Fibroblast of skin of left quadriceps (primary cell): Measurements from ENCODE around the gene IGLON5.

ENCODE experiments used
- DNase-seq, 2 experiments: peaks; one replicate each; pipeline ENCODE4 v3.0.0-alpha.2; 2013; ENCODE audit warnings: low read depth in 2 of 2

Gene IGLON5

DNA sequence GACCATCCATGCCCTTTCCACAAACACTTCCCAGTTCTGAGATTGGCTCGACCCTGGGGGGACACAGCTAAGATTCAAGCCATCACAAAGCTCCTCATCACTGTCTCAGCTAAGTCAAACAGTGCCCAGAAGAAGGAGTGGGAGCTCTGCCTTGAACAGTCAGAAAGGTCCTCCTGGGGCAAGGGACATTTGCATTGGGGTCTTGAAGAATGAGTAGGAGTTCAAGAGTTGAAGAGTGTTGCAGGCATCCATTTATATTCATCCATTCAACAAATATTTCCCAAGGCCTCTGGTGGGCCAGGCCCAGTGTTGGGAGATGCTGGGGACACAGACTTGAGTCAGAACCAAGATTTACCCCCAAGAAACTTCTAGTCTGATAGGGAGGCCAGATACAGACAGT is 6.5 kb downstream of the IGLON5 start:
- DNase-seq, result no peak

DNA sequence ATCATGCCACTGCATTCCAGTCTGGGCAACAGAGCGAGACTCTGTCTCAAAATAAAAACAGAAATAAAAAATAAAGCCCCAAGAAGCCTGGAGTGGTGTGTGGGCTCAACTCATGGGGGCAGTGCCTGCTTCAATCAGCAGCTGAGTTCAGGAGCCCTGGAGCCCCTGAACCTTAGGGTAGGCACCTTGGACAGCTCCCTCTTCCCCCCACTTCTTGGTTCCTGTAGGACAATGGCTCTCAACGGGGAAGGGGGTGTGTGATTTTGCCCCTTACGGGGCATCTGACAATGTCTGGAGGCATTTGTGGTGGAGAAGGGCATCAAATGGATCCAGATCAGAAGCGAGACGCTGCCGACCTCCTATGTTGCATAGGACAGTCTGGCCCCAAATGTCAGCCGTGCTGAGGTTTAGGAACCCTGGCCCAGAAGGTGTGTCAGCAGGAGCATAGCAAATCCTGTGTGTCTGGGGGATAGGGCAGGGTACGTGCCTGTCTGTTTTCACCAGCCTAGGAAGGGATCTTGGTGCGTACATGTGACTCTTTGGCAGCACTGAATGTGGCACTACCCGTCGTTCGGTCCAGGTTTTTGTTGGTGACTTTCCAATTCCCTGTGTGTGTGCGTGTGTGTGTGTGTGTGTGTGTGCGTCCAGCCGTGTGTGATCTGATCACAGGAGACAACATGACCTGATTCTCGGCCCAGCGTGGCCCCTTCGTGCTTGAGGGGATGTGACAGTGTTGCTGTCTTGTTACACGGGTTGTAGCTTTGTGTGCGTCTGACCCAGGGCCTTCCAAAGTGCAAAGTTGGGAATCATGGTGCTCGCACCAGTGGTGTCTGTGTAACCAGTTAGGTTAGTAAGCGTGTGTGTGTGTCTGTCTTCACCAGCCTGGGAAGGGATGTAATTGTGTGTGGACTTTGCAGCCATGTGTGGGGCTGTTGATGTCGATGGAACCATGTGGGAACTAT is 7.5 kb downstream of the IGLON5 start:
- no peak for DNase-seq

DNA sequence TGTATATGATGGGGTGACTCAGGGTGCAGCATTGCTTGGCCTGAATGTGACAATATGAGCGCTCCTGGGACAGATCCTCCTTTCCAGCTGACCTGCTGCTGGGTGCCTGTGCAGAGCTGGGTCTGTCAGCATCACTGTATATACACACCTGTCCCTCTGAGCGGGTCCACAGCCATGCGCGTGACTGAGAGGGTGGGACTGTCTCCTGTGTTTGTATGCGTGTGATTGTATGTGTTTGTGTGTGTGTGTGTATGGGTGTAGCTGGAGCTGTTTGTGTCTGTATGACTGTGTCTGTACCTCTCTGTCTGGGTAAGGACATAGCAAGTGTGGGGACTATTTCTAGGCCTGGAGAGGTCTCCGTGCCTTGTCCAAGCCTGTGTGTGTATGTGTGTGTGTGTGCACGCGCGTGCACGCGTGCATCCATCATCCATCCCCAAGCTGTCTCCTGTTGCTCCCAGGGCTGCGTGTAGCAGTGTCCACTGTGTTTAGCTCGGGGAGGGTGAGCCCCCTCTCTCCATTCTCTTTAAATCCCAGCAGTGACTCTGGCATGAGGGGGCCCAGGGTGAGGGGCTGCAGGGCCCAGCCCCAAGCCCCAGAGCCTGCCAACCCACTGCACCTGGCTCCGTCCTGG is 8.3 kb downstream of the IGLON5 start:
- DNase-seq, result no peak

DNA sequence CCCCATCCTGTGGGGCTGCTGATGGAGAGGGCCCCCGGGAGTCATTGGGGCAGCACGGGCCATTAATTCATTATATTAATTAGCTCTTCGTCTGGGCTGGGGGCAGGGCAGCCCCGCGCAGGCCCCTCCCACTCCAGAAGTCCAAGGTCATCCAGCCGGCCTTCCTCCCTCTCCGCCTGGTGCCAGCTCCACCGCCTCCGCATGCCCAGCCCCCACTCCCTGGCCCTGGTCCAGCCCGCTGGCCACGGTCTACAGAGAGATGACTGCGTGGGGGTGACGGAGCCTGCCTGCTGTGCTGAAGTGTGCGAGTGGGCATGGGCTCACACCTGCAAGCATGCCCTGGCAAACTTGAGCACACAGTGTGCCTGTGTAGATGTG is 8.8 kb downstream of the IGLON5 start:
- DNase-seq, result no peak

DNA sequence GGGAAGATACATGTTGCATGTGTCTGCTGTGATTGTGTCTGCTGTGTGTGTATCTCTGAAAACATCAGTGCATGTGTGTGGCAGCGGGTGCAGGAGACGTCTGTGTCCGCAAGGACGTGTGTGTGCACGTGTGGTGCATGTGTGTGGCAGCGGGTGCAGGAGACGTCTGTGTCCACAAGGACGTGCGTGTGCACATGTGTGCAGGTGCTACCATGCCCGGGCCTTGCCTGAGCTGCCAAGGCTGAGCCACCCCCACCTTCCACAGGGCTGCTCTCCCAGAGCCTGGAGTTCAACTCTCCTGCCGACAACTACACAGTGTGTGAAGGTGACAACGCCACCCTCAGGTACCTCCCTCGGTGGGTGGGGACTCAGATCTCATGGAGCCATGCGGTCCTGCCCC is 10.4 kb downstream of the IGLON5 start:
- no peak for DNase-seq

DNA sequence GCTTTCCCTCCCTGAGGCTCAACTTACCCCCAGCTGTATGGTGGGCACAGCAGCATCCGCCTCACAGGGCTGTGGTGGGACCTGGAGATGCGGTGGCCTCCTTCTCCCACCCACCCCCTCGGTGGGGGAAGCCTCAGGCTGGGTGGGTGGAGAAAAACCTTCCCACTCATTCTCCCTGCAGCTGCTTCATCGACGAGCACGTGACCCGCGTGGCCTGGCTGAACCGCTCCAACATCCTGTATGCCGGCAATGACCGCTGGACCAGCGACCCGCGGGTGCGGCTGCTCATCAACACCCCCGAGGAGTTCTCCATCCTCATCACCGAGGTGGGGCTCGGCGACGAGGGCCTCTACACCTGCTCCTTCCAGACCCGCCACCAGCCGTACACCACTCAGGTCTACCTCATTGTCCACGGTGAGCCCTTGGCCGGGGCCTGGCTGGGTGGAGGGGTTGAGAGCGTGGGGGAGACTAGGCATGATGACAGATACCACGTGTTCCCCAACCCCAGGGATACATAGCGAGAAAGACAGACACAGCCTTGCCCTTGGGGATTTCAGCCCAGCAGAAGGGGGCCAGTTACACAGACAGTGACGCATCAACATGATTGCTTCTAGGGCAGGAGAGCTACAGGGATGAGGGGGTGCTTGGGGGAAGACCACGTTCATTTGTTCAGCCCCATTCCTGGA is 12.2 kb downstream of the IGLON5 start:
- no peak for DNase-seq

DNA sequence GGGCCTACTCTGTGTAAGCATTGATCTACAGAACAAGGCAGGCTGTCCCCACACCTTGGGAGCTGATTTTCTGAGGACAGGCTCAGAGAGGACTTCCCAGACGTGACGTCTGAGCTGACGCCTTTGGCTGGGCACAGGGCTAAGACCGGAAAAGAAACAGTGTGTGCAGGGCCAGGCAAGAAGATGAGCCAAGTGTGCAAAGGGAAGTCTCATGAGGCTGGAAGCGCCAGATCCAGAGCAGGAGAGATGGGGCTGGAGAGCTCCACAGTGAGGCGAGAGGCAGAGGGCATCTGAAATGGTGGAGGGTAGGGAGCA is 12.7 kb downstream of the IGLON5 start:
- DNase-seq, result no peak

DNA sequence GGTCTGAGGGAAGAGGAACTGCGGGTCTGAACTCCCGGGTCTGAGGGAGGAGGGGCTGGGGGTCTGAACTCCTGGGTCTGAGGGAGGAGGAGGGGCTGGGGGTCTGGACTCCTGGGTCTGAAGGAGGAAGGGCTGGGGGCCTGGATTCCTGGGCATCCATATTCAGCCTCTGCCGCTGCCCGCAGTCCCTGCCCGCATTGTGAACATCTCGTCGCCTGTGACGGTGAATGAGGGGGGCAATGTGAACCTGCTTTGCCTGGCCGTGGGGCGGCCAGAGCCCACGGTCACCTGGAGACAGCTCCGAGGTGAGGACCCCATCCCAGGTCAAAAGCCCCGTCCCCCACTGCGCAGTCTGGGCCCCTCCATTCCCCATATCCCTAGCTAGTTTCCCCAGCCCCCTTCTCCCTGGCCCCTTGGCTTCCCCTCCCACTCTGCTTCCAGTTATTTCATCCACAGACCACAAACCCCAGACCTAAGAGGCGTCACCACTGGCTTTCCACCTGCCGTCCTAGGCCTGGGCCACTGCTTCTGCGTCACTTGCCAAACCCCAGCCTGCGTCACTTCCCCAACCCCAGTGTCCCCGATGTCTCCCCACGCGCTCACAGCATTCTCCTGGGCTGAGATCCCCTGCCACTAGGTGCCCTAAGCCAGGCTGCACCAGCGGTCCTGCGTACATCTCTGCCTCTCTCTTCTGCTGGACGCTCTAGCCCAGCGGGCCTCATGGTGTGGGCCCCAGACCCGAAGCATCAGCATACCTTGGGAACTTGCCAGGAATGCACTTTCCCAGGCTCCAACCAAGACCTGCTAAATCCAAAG is 13.9 kb downstream of the IGLON5 start:
- DNase-seq, result no peak

DNA sequence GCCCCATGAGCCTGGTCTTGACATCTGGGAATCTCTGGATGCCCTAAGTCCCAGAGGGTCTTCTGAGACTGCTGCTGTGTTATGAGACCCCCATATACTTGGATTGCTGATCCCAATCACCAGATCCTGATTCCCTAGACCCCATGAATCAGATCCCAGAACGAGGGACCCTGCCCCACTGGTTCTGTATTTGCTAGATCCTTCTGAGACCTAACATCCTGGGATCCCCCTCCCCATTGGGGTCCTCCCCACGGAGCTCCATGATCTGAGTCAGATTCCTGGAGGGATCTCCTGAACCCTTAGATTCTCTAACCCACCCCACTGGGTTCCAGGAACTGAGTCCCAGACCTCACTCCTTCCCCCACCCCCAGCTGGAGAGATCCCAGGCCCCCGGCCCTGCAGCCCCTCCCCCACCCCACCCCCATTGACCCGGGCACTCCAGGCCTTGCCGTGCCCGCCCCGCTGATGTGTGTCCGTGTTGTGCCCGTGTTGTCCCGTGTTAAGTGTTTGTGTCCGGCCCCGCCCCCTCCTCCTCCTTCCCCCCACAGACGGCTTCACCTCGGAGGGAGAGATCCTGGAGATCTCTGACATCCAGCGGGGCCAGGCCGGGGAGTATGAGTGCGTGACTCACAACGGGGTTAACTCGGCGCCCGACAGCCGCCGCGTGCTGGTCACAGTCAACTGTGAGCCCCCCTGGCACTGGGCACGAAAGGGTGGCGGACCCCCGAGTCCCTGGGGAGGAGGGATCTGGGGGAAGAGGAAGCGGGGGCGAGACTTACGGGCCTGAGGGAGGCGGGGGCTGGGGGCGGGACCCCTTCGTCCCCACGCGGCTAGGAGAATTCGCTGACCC is 15.0 kb downstream of the IGLON5 start:
- DNase-seq, result no peak

DNA sequence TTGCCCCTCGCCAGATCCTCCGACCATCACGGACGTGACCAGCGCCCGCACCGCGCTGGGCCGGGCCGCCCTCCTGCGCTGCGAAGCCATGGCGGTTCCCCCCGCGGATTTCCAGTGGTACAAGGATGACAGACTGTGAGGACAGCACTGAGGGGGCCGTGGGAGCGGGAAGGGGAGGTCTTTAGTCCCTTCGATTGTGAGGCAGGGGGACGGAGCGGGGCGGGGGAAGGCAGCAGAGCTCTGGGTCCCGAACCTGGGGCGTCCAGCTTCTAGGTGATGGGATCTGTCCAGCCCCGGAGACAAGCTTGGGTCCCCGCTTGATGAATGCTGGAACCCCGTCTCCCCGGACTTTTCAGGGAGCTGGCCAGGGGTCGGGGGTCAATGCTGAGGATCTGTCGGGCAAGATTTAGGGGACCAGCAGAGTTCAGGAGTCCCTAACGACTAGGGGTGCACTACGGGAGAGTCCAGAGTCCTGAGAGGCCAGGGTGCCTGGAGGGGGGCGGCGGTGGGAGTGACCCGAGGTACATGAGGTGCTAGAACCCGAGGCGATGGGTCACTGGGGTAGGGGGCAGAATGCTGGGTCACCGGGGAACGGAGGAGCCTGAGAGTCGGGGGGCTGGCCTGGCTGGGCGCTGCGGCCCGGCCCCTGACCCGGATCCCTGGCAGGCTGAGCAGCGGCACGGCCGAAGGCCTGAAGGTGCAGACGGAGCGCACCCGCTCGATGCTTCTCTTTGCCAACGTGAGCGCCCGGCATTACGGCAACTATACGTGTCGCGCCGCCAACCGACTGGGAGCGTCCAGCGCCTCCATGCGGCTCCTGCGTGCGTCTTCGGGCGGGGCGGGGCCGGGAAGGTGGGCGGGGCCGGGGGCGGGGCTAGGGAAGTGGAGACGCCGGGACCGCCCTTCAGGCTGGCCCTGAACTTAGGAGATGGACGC is 15.9 kb downstream of the IGLON5 start:
- DNase-seq, result peak in 1 of 2 experiments; percentile 4

DNA sequence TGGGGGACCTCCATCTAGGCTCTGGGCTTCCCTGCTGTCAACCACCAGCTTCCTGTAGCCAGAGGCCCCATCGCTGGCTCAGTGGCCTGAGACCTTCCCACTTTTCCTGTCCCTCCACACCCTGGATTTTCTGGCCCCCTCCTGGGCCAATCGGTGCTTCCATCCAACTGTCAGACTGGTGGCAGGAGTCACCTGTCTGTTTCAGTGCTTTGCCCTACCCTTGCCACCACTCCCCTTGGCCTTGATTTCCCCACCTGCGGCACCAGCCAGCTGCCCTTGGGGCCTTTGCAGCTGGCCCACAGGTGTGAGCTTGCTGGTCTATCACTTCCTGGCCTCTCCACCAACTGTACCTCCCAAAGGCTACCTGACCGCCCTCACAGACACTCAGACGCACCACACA is 18.0 kb downstream of the IGLON5 start:
- DNase-seq, result no peak

DNA sequence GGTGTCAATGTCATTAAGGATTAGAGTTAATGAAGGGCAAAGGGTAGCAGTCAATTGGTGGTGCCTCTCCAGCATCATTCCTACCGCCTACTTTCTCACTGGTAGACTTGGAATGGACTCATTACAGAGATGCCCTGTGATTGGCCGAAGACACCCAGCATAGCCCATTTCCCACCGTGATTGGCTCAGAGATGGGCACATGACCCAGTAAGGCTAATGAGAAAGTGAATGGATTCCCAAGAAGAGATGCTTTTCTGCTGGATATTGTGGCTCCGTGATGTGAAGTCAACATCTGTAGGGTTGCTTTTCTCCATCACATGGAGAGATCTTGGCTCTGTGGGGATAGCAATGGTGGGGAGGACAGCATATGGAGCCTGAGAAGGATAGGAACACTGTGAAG is 18.9 kb downstream of the IGLON5 start:
- DNase-seq, result no peak

DNA sequence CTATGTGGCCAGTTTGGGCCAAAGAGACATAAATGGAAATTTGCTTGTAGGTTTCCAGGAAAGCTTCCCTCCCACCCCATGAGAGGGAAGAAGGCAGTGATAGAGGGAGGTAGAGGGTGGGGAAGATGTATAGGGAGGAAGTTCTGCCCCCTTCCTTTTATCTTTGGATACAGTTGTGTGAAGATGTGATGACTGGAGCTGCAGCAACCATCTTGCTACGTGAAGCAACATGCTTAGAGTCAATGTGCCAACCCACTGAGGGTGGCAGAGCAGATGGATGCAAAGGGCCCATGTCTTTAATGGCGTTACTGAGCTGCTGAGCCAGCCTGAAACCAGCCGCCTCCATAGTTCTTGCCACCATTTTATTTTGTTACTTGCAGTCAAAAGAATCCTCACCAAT is 19.7 kb downstream of the IGLON5 start:
- no peak for DNase-seq

DNA sequence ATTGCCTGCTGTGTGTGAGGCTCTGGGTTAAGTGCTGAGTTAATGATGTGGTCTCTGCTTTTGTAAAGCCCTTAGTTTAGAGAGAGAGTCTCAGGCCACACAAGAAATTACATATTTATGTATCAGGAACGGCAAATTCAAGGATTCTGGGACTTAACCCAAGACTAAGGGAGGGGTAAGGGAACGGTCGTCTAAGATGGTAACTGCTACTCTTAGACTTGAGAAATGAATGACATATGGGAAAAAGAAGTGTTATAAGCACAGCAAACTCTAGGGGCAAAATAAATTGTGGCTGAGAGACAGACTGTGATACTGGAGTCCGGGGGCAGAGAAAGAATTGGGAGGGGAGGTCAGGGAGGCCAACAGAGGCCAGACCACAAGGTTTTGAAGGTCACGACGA is 20.3 kb downstream of the IGLON5 start:
- DNase-seq, result no peak

DNA sequence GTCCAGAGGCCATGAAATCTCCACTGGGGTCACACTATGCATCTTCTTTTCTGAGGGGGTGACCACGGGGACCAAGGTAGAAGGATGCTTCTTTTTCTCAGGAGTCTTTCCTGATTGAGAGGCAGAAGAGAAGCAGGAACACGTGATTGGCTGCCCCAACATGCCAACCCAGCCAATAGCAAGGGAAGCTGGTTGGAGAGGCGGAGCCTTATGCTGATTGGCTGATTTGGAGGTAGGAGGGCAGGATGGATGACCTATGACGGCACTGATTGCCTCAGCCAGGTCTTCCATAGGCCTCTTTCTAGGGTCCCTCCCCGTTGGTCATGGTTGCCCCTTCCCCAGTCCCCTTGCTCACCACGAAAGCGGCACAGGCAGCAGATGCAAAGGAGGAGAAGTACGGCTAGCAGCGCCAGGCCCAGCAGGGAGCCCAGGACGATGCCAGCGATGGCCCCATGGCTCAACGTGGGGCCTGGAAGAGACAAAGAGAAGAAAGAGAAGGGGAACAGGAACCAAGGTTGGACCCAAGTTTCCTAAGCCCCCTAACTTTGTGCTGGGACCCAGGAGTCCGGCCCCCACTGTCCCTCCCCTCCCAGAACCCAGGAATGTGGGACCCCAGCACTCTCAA is 22.5 kb downstream of the IGLON5 start:
- no peak for DNase-seq

DNA sequence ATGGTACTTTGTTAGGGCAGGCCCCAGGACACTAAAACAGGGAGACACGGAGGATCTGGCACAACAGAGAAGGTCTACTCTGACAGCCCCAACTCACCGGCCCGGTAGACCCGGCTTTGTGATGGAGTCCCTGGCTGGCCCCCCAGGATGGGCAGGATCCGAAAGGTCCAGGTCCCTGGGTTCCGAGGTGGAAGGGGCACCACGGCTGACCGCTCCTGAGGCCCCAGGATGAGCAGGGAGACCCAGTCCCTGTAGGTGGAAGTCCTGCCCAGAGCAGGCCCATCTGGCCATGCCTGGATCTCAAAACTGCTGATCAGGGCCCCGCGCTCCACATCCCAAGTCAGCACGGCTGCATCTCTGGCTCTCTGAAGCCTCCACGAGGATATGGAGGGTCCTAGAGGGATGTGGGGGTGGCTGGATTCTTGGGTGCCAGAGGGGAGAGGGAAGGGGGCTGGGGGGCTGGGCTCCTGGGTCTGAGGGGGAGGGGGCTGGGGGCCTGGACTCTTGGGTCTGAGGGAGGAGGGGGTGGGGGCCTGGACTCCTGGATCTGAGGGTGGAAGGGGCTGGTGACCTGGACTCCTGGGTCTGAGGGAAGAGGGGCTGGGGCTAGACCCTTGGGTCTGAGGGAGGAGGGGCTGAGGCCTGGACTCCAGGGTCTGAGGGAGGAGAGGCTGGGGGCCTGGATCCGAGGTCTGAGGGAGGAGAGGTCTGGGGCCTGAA is 25.9 kb downstream of the IGLON5 start:
- no peak for DNase-seq

DNA sequence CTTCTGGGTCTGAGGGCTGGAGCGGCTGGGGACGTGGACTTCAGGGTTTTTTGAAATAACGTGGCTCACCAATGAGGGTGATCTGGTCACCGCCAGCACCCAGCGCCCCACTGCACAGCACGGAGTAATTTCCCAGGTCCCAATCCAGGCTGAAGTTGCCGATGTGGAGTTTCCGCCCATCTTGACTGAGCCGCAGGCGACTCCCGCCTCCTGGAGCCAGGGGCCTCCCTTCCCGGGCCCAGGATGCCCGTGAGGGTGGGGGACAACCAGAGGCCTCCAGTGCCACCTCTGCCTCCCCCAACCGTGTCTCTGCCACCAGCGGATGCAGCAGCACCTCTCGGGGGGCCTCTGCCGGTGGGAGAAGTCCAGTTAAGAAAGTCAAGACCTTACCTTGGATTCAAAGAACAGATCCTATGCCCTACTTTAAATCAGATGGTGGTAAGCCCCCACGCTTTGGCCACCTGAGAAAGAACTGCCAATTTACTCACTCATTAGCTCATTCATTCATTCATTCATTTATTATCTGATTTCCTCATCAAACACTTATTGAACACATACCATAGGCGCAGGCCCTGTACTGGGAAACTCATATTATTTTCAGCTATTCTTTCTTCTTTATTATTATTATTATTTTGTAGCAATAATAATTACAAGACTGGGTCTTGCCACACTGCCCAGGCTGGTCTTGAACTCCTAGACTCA is 26.6 kb downstream of the IGLON5 start:
- DNase-seq, result no peak
